B cell (primary cell): ENCODE data around the gene TRMT11. TPM values are rescaled to one million over a fixed set of nuclear protein-coding genes. Genes with fewer than 3 reads are reported as not detected.

ENCODE experiments used
- ATAC-seq: fragments of 200-7000 bp; cut with Tn5 transposase; one replicate; pipeline ENCODE4 v1.10.0; 2021; ENCODE audit warnings: low read depth, mild to moderate bottlenecking, moderate number of reproducible peaks, moderate library complexity
- CTCF ChIA-PET: fragments of 350-600 bp; sonication (Branson Sonifier 250); formaldehyde crosslinking; loops from one replicate; lab custom pipeline; 2021; ENCODE audit warnings: antibody characterized with exemption, inconsistent platforms; lab: Charles Lee
- POLR2A ChIA-PET: fragments of 350-600 bp; sonication (Branson Sonifier 250); formaldehyde crosslinking; loops from one replicate; lab custom pipeline; 2021; ENCODE audit warnings: antibody characterized with exemption; lab: Charles Lee
- DNase-seq: peaks from one replicate; pipeline ENCODE4 v3.0.0; 2013
- H2AFZ ChIP-seq: 2 replicates; pipeline ENCODE4 v1.6.1; 2012; ENCODE audit warnings: mild to moderate bottlenecking, low read depth, low read length; ENCODE audit not compliant: insufficient read depth, poor library complexity, severe bottlenecking
- H3K27ac ChIP-seq, 2 donors: 1 replicate in 1 of 2; 2 replicates in 1 of 2; pipeline ENCODE4 v1.5.1; 2012 to 2013; ENCODE audit warnings: low read length in 2 of 2, mild to moderate bottlenecking in 2 of 2, moderate library complexity in 1 of 2
- H3K27me3 ChIP-seq, 4 experiments: fragments of 200-600 bp in 1 of 4; sonication (generic) in 1 of 4; replicated peaks in 1 of 4; 1 replicate in 2 of 4; 2 replicates in 2 of 4; pipeline versions ENCODE4 v1.6.1 to v1.7.0; 2013 to 2016; ENCODE audit warnings: low read length in 3 of 4, mild to moderate bottlenecking in 2 of 4, mixed read lengths in 1 of 4, moderate library complexity in 1 of 4; ENCODE audit not compliant: insufficient read depth in 4 of 4, control insufficient read depth in 3 of 4; ENCODE audit errors: control extremely low read depth in 1 of 4
- H3K36me3 ChIP-seq, 2 experiments: replicated peaks in 1 of 2; 1 replicate in 1 of 2; 2 replicates in 1 of 2; pipeline versions ENCODE4 v1.6.1 to v1.7.1; 2013; ENCODE audit warnings: low read length in 1 of 2; ENCODE audit not compliant: insufficient read depth in 2 of 2, control insufficient read depth in 1 of 2; ENCODE audit errors: control extremely low read depth in 1 of 2, extremely low read depth in 1 of 2
- H3K4me1 ChIP-seq, 2 donors: fragments of 200-600 bp in 1 of 2; sonication (generic) in 1 of 2; 1 replicate in 1 of 2; 2 replicates in 1 of 2; pipeline versions ENCODE4 v1.5.1 to v1.6.1; 2013 to 2017; ENCODE audit warnings: low read length in 2 of 2; ENCODE audit not compliant: control insufficient read depth in 2 of 2, insufficient read depth in 2 of 2
- H3K4me2 ChIP-seq: replicated peaks from 2 replicates; pipeline ENCODE3; 2012; ENCODE audit warnings: mild to moderate bottlenecking, low read depth, low read length; ENCODE audit not compliant: poor library complexity, severe bottlenecking
- H3K4me3 ChIP-seq, 5 experiments: fragments of 200-600 bp in 1 of 5; sonication (generic) in 1 of 5; 1 replicate in 3 of 5; 2 replicates in 2 of 5; pipeline versions ENCODE4 v1.5.1 to v1.7.0; 2011 to 2016; ENCODE audit warnings: low read length in 4 of 5, mild to moderate bottlenecking in 4 of 5, low read depth in 2 of 5, control low read depth in 1 of 5, moderate library complexity in 1 of 5; ENCODE audit not compliant: insufficient read depth in 1 of 5; ENCODE audit errors: control extremely low read depth in 1 of 5, extremely low read depth in 1 of 5
- H3K79me2 ChIP-seq: fragments of 200-600 bp; sonication (generic); one replicate; pipeline ENCODE4 v1.6.0; 2016; ENCODE audit warnings: low read length; ENCODE audit not compliant: control insufficient read depth, insufficient read depth
- H3K9ac ChIP-seq: fragments of 200-600 bp; sonication (generic); 2 replicates; pipeline ENCODE4 v1.6.1; 2017; ENCODE audit warnings: mild to moderate bottlenecking, low read length, moderate library complexity
- H3K9me3 ChIP-seq, 3 donors: one replicate each; pipeline versions ENCODE4 v1.6.1 to v1.7.1; 2013; ENCODE audit warnings: low read length in 2 of 3; ENCODE audit not compliant: control insufficient read depth in 2 of 3, insufficient read depth in 1 of 3; ENCODE audit errors: control extremely low read depth in 1 of 3
- H4K20me1 ChIP-seq: 2 replicates; pipeline ENCODE4 v1.6.0; 2012; ENCODE audit warnings: mild to moderate bottlenecking, low read length; ENCODE audit not compliant: insufficient read depth, control insufficient read depth, poor library complexity, severe bottlenecking
- H3K27ac Mint-ChIP-seq: one replicate; pipeline ENCODE4 v1.8.0; 2021; ENCODE audit warnings: mixed read lengths
- H3K27me3 Mint-ChIP-seq: one replicate; pipeline ENCODE4 v1.8.0; 2021; ENCODE audit warnings: mixed read lengths
- H3K4me1 Mint-ChIP-seq: one replicate; pipeline ENCODE4 v1.8.0; 2021; ENCODE audit warnings: mixed read lengths
- H3K4me3 Mint-ChIP-seq: one replicate; pipeline ENCODE4 v1.8.0; 2021; ENCODE audit warnings: mixed read lengths
- H3K9me3 Mint-ChIP-seq: one replicate; pipeline ENCODE4 v1.8.0; 2022; ENCODE audit warnings: mixed read lengths; ENCODE audit not compliant: insufficient read depth
- EZH2 ChIP-seq: IDR thresholded peaks from 2 replicates; pipeline ENCODE4 v1.6.1; 2012; ENCODE audit warnings: borderline replicate concordance, low read depth, mild to moderate bottlenecking, moderate library complexity, low read length; ENCODE audit not compliant: insufficient read depth, poor library complexity, severe bottlenecking
- WGBS: methylation state at CpG from one replicate; pipeline ENCODE4 v1.1.5; 2013; ENCODE audit warnings: missing lambda C conversion rate; ENCODE audit not compliant: insufficient coverage; 5-methylcytosine and 5-hydroxymethylcytosine counted together
- intact Hi-C: fragments of 100-400 bp; cut with micrococcal nuclease; formaldehyde crosslinking; loops from one replicate; pipeline ENCODE4 v1.10.0; 2022
- polyA plus RNA-seq: library from polyadenylated mRNA; depleted of rRNA; stranded (reverse); fragments of >200 nt; gene quantifications from 2 replicates; pipeline ENCODE4 v1.2.3, GENCODE V29; 2012
- total RNA-seq, 2 donors: library from RNA; stranded (reverse); fragments of 120-200 nt in 1 of 2; gene quantifications; 1 replicate in 1 of 2; 2 replicates in 1 of 2; pipeline versions ENCODE4 v1.2.3 to v1.2.4, GENCODE V29; 2013 to 2022
- TF ChIP-seq, protein P1 (sequence below): fragments of 200-600 bp; IDR thresholded peaks from one replicate; pipeline ENCODE4 v1.8.0; 2022; ENCODE audit warnings: antibody characterized with exemption, mild to moderate bottlenecking

The TRMT11 gene
- total and polyA plus RNA-seq, 2 donors (not counting 1 experiment from before 2014, with no cell fraction given) = 12.1 to 30.4 TPM

DNA sequence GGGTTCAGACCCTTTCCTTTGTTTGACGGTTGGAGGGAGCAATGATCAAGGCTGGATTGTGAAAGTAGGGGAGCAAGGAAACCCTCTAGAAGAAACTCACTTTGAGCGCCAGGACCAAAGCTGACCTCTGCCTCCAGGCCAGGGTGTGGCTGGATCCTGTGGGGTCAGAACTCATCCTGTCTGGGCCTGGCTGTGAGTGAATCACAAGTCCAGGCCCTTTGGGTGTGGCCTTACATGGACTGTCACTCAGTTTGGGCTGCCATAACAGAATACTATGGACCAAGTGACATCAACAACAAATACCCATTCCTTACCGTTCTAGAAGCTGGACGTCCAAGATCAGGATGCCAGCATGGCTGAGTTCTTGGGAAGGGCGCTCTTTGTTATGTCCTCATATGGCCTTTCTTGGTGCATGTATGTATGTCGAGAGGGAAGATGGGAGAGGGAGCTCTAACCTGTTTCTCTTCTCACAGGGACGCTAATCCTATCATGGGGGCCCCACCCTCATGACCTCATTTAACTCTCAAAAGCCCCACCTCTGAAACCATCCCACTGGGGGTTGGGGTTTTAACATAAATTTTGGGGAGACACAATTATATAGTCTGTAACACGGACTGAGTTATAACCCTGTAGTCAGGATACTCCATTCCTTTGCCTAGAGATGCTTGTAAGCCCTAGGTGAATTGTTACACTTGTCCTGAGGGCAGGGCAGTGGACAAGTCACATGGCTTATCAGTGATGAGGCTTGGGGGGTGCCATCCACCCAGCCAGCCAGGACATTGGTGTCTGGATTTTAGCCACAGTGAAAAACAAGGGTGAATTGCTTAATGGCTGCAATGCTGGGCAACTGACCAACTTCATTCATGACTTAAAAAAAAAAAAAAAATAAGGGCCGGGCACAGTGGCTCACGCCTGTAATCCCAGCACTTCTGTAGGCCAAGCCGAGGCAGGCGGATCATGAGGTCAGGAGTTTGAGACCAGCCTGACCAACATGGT is 80.0 kb downstream of the TRMT11 start:
- H3K27me3 Mint-ChIP-seq = no peaks in the 10 kb centered on the region
- CTCF ChIA-PET = no interaction called here
- Histone ChIP-seq H3K4me1 (no peaks in the 10 kb centered on the region), H3K79me2 (no peaks in the 10 kb centered on the region), H3K4me3 (no peak overlapping the region), H3K4me2 (no peak overlapping the region), H2AFZ (no peak overlapping the region), H4K20me1 (no peaks in the 10 kb centered on the region), H3K27me3 (no peaks in the 10 kb centered on the region), H3K36me3 (no peaks in the 10 kb centered on the region), H3K27ac (no peak overlapping the region), H3K9me3 (peaks cover 0 to 8% (median 3%) of the 10 kb centered on the region in 3 donors), H3K9ac (no peak overlapping the region)
- H3K9me3 Mint-ChIP-seq = no peaks in the 10 kb centered on the region
- 99% methylated on average over 4 of the region's 12 CpGs for WGBS
- no peak overlapping the region for H3K27ac Mint-ChIP-seq
- TF ChIP-seq EZH2 = no peak
- TF ChIP-seq, protein P1, sequence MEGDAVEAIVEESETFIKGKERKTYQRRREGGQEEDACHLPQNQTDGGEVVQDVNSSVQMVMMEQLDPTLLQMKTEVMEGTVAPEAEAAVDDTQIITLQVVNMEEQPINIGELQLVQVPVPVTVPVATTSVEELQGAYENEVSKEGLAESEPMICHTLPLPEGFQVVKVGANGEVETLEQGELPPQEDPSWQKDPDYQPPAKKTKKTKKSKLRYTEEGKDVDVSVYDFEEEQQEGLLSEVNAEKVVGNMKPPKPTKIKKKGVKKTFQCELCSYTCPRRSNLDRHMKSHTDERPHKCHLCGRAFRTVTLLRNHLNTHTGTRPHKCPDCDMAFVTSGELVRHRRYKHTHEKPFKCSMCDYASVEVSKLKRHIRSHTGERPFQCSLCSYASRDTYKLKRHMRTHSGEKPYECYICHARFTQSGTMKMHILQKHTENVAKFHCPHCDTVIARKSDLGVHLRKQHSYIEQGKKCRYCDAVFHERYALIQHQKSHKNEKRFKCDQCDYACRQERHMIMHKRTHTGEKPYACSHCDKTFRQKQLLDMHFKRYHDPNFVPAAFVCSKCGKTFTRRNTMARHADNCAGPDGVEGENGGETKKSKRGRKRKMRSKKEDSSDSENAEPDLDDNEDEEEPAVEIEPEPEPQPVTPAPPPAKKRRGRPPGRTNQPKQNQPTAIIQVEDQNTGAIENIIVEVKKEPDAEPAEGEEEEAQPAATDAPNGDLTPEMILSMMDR = no peak
- intact Hi-C loops = no loop called here
- DNase-seq (no peak), ATAC-seq (no peak)
- no peaks in the 10 kb centered on the region for H3K4me1 Mint-ChIP-seq
- POLR2A ChIA-PET = no interaction called here
- H3K4me3 Mint-ChIP-seq = no peak overlapping the region

DNA sequence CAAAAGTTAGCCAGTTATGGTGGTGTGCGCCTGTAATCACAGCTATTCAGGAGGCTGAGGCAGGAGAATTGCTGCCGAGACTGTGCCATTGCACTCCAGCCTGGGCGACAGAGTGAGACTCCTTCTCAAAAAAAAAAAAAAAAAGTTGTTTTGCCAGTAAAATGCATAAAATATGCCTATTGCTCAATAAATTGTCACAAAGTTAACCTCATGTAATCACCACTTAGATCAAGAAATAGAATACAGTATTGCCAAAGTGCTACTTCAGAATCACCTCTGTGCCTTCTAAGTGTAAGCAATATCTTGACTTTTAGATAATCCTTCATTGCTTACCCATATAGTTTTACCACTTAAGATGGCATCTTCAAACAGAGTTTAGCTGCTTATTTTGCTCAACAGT is 80.7 kb downstream of the TRMT11 start:
- H4K20me1 ChIP-seq = no peaks in the 10 kb centered on the region
- H3K9me3 ChIP-seq = peaks cover 0 to 8% (median 3%) of the 10 kb centered on the region in 3 donors
- TF ChIP-seq EZH2 = no peak
- TF ChIP-seq, protein P1 = no peak
- H2AFZ ChIP-seq = no peak overlapping the region
- DNase-seq (no peak), ATAC-seq (no peak)
- H3K4me2 ChIP-seq = no peak overlapping the region
- no peaks in the 10 kb centered on the region for H3K9me3 Mint-ChIP-seq
- POLR2A ChIA-PET = no interaction called here
- H3K27me3 Mint-ChIP-seq = no peaks in the 10 kb centered on the region
- H3K4me1 Mint-ChIP-seq = no peaks in the 10 kb centered on the region
- no peak overlapping the region for H3K27ac ChIP-seq
- no peak overlapping the region for H3K4me3 Mint-ChIP-seq
- no peak overlapping the region for H3K4me3 ChIP-seq
- H3K79me2 ChIP-seq = no peaks in the 10 kb centered on the region
- no peak overlapping the region for H3K27ac Mint-ChIP-seq
- CTCF ChIA-PET = no interaction called here
- H3K4me1 ChIP-seq = no peaks in the 10 kb centered on the region
- intact Hi-C loops = no loop called here
- H3K9ac ChIP-seq = no peak overlapping the region
- whole genome bisulfite sequencing = 100% methylated on average over 2 of the region's 3 CpGs
- H3K27me3 ChIP-seq = no peaks in the 10 kb centered on the region
- H3K36me3 ChIP-seq = no peaks in the 10 kb centered on the region
